ENCODE data around the gene ARMC12. TPM values are rescaled to one million over a fixed set of nuclear protein-coding genes. Genes with fewer than 3 reads are reported as not detected.

ARMC12 gene
- total and polyA plus RNA-seq, 2 experiments from 2014 or later: 0.90 to 0.94 TPM

- Mint-ChIP-seq H3K4me3 (no peak overlapping the region), H3K36me3 (ENCODE audit: low read depth) (no peaks in the 10 kb centered on the region), H3K4me1 (peaks cover 5% of the 10 kb centered on the region), H3K9me3 (no peaks in the 10 kb centered on the region), H3K27me3 (ENCODE audit: insufficient read depth, low read depth, poor library complexity) (peaks cover 9% of the 10 kb centered on the region), H3K27ac (no peak overlapping the region)
- ATAC-seq: no peak
- Histone ChIP-seq H3K9me2 (ENCODE audit: insufficient read depth) (no peaks in the 10 kb centered on the region), H3K4me3 (no peak overlapping the region), H3K36me3 (ENCODE audit: insufficient read depth) (no peaks in the 10 kb centered on the region), H3K79me2 (replicated peaks; ENCODE audit: insufficient read depth) (peaks cover 15% of the 10 kb centered on the region), H3K4me2 (no peak overlapping the region), H3K4me1 (ENCODE audit: insufficient read depth) (peaks cover 15% of the 10 kb centered on the region), H3F3A (replicated peaks; ENCODE audit: low read depth) (peaks cover 14% of the 10 kb centered on the region; the same call in 1 of the 2 replicates), H4K20me1 (replicated peaks; ENCODE audit: insufficient read depth) (peaks cover 12% of the 10 kb centered on the region; the same call in 1 of the 2 replicates), H2AFZ (peak overlapping the region; percentile 76), H3K27me3 (ENCODE audit: insufficient read depth) (peaks cover 16% of the 10 kb centered on the region), H3K27ac (ENCODE audit: low read depth) (no peak overlapping the region)
- TF ChIP-seq ZNF114 (CRISPR knock-in tag; IDR thresholded peaks at IDR 0.05) (no peak), JUNB (IDR thresholded peaks at IDR 0.05; ENCODE audit: unreplicated experiment) (no peak), EZH2 (IDR thresholded peaks at IDR 0.05; ENCODE audit: low read depth, unreplicated experiment) (no peak), ETS1 (IDR thresholded peaks at IDR 0.05) (no peak), CTCF (conservative IDR thresholded peaks at IDR 0.05; ENCODE audit: low read depth in 2 of 2) (no peak), NANOG (IDR thresholded peaks at IDR 0.05; ENCODE audit: borderline replicate concordance) (no peak), REST (IDR thresholded peaks at IDR 0.05; ENCODE audit: unreplicated experiment) (no peak), STAT1 (IDR thresholded peaks at IDR 0.05; ENCODE audit: unreplicated experiment) (no peak), ZNF331 (CRISPR knock-in tag; IDR thresholded peaks at IDR 0.05; ENCODE audit: low read depth) (no peak), ZNF462 (CRISPR knock-in tag; IDR thresholded peaks at IDR 0.05) (no peak), EZH2phosphoT487 (IDR thresholded peaks at IDR 0.05; ENCODE audit: unreplicated experiment) (no peak), POLR2AphosphoS5 (IDR thresholded peaks at IDR 0.05; ENCODE audit: low read depth) (no peak), CREB1 (CRISPR knock-in tag; IDR thresholded peaks at IDR 0.05; ENCODE audit: low read depth) (no peak)
- no peak for DNase-seq (ENCODE audit: low spot score)
Observed at GRCh38 chr6:35691027-35691824, 45.6 kb upstream of the ARMC12 start.
